Stimulated activated CD8-positive, alpha-beta memory T cell treated with anti-CD3 and anti-CD28 coated beads, Interleukin-15, amount 100 ng/mL, for 4 hours (primary cell): ENCODE data around the gene FBN3.
"Not testable (repeated sequence)": the region's sequence is repeated elsewhere in the genome, so short reads cannot be mapped to it uniquely, and the experiment has no call there.

Experiments used
- DNase-seq, 2 donors: peaks; one replicate each; pipeline ENCODE4 v3.0.0-alpha.2; 2020; ENCODE audit warnings: low read depth in 2 of 2

The FBN3 gene

GRCh38 chr19:8117991-8118390, 31.4 kb downstream of the FBN3 start:
- no peak for DNase-seq

- DNase-seq = no peak
These were observed 32.7 kb downstream of the FBN3 start for GRCh38 chr19:8116437-8117293.

GRCh38 chr19:8115805-8116396, 33.5 kb downstream of the FBN3 start:
- no peak for DNase-seq

GRCh38 chr19:8113017-8113416, 36.4 kb downstream of the FBN3 start:
- no peak for DNase-seq

- no peak for DNase-seq
These were observed 38.0 kb downstream of the FBN3 start for GRCh38 chr19:8111376-8111775.

GRCh38 chr19:8110931-8111330, 38.5 kb downstream of the FBN3 start:
- no peak for DNase-seq

- DNase-seq = no peak
These were observed 39.3 kb downstream of the FBN3 start for GRCh38 chr19:8109890-8110662.

- DNase-seq = no peak
These were observed 39.9 kb downstream of the FBN3 start for GRCh38 chr19:8109455-8109854.

GRCh38 chr19:8108560-8109445, 40.6 kb downstream of the FBN3 start:
- DNase-seq = no peak

GRCh38 chr19:8107301-8107903, 42.0 kb downstream of the FBN3 start:
- DNase-seq = no peak

GRCh38 chr19:8105471-8105870, 43.9 kb downstream of the FBN3 start:
- no peak for DNase-seq

GRCh38 chr19:8101910-8102309, 47.5 kb downstream of the FBN3 start:
- not testable (repeated sequence) for DNase-seq

GRCh38 chr19:8101311-8101710, 48.1 kb downstream of the FBN3 start:
- DNase-seq = no peak

GRCh38 chr19:8097681-8098567, 51.5 kb downstream of the FBN3 start:
- no peak for DNase-seq

GRCh38 chr19:8097198-8097597, 52.2 kb downstream of the FBN3 start:
- DNase-seq = no peak

GRCh38 chr19:8096071-8096470, 53.3 kb downstream of the FBN3 start:
- no peak for DNase-seq

GRCh38 chr19:8095354-8095886, 54.0 kb downstream of the FBN3 start:
- no peak for DNase-seq

GRCh38 chr19:8094336-8094735, 55.1 kb downstream of the FBN3 start:
- DNase-seq = no peak

- no peak for DNase-seq
These were observed 55.7 kb downstream of the FBN3 start for GRCh38 chr19:8093740-8094139.

GRCh38 chr19:8090950-8091349, 58.4 kb downstream of the FBN3 start:
- no peak for DNase-seq
